Measurements from ENCODE around the gene ADA.
A peak's percentile ranks its signal among the peaks of the same experiment; 100 is the strongest.

ADA gene

DNA sequence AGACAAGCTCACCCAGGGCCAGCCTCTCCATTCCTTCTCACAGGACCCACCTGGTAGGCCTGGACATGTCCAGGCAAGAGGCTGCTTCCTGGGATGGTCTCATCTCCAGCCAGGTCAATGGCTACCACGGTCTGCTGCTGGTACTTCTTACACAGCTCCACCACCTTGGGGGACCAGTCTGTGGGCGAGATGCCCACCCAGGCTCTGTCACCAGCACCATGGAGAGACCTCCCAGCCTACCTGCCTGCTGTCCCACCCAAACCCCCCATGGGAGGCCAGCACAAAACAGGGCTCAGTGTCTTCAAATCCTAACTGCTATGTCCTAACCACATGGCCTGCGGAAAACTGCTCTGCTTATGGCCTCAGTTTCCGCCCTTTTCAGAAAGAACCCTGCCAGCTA, 27.3 kb downstream of the ADA start:
- DNase-seq (ENCODE audit: low read depth in 2 of 2): no peak

DNA sequence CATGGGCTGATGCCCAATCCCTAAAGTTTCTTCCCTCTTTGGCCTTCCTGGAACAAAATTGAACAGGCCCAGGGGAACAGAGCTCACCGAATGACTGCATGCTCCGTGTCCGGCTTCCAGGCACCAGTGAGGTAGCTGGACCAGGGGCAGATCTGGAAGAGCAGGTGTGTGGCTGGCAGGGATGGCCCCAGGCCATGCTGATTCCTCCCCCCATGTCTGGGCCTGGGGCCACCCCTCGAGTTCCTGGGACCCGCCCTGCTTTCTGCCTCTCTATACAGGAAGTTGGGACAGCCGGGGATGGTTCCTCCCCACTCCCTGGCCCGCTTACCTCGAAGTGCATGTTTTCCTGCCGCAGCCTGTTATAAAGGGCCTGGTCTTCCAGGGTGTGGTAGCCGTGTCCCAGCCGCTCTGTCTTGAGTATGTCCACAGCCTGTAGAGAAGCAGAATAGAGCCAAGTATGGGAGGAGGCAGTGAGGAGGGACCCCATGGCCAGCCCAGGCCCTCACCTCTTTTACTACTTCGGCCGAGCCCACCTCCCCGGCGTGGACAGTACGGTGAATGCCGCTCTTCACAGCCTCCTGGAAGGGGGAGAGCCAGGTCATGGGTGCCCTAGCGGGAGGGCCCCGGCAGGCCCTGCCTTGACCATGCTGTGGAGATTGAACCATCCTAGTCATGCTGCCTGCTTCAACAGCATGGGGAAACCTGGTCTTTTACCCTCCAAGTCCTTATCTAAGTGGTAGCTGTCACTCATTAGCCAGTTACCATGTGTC, 28.8 kb downstream of the ADA start:
- DNase-seq (ENCODE audit: low read depth in 2 of 2): no peak

DNA sequence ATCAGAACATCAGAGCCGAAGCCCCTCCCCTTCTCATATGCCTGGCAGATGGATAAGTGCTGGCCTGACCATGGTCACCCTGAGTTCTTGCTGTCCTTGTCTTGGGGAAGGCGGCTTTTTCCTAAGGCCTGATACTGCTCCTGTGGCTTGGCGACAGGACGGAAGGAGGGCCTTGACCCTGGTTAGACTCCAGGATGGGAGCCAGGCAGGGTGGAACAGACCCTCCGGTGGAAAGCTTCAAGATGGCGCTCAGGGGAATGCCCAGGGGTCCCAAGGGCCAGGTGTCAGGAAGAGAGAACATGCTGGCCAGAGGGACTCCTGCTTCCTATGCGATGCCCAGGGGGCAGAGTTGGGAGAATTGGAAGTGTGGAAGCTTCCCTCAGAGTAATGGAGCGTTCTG, 29.6 kb downstream of the ADA start:
- no peak for DNase-seq (ENCODE audit: low read depth in 2 of 2)

DNA sequence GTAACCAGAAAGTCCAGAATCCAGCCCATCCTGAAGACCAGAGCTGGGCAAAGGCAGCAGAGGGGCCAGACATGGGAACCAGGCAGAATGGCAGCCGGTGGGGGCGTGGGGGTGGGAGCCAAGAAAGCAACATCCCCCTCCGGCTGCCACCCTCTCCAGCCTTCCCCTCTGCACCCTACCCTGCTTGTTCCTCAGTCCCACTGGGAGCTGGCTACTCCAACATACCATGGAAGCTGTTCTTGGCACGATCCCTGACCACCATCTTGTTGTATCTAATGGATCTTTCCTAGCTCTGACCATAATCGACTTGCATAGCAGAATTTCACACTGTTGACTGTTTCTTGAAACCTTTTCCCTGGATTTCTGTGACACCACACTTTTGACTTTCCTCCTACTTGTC, 30.2 kb downstream of the ADA start:
- DNase-seq (ENCODE audit: low read depth in 2 of 2): no peak

DNA sequence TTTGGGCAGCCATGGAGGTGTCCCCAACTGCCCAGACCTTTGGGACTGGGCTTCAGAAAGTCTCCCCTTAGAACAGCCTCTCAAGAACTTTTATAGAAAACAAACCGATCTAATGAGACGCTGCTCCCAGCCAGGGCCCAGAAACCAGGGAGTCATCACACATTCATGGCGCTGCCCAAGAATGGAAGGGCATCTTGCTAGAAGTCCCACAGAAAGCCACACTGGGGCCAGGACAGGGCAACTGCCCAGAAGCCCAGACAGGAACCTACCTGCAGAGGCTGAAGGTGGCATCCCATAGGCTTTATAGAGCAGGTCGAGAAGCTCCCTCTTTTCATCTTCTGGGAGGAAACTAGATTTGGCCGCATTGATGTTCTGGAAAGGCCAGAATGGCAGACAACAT, 31.5 kb downstream of the ADA start:
- no peak for DNase-seq (ENCODE audit: low read depth in 2 of 2)

DNA sequence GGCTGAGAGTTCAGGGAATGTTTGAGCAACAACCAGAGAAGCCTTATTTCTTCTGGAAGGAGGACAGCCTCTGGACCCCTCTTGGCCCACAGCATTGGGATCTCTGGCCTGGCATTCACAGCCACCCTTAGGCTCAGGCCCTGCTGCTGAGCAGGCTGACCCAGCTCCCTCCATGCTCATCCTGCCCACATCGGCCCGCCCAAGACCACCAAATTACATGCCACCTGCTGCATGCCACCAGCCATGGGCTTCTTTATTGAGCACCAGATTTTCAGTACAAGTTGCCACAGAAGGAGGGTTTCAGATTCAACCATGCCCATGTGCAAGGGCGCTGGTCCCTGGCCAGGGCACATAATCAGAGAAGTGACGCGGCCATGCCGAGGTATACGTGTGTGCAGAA, 32.2 kb downstream of the ADA start:
- DNase-seq (ENCODE audit: low read depth in 2 of 2): no peak

DNA sequence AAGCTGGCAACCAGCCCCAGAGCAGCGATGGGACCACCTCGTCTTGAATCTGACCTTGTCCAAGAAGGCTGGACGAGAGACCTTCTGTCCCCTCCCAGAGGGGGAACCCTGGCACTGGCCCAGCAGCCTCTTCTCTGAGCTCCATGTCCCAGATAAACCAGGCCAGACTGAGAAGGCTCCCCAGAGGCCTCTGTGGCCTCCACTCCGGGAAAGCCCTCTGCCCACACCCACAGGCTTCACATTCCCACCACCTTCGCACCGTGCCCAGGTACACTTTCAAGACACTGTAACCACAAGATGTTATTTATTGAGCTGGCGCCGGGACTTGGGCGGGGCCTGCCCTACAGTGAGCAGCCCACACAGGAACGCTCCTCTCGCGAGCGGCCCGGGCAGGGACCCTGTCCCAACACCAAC, 33.2 kb downstream of the ADA start:
- DNase-seq (ENCODE audit: low read depth in 2 of 2): no peak

DNA sequence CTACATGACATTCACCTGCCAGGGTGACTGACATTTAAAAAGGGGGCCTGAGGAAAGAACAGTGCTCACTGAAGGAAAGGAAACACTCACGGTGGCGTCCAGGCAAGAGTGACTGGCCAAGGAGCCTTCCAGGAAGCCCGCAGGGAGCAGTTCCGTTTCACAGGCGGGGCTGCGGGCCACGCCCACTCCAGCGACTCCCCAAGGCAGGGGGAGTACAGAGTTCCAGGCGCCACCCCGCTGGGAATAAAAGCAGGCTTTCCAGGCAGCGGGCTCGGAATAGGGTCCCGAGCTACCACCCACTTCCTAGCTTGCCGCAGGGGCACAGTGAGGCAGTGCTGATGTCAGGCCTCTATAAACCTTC, 34.9 kb downstream of the ADA start:
- DNase-seq (ENCODE audit: low read depth in 2 of 2): no peak

DNA sequence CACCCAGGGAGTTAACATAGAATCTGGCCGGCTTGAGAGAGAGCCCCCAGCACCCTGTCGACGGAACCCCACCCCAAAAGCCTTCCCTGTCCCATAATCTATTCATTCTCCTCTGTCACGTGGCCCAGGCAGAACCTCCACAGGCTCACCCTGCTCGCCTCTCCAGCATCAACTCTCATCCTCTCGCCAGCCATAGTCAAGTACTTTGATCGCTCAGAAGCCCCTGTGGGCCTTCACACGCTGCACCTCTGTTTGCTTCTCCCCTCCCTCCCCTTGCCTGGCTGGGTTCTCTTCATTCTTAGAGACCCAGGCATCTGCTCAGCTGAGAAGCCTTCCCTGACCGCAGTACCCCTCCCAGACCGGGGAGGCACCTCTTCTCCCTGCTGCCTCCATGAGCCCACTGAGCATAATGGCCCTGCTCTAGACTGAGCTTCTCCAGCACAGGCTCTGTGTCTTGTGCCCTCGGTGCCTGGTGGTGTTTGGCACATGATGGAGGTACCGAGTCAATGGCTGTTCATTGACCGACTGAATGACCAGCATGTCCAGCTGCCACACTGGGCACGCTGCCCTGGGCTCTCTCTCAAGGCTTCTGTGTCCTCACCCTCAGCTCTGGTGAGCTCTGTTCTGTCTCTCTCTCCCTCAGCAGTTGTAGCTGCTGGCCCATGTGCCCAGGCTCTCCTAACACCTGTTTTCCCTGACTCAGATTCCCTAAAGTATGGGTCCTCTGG, 35.5 kb downstream of the ADA start:
- no peak for DNase-seq (ENCODE audit: low read depth in 2 of 2)

DNA sequence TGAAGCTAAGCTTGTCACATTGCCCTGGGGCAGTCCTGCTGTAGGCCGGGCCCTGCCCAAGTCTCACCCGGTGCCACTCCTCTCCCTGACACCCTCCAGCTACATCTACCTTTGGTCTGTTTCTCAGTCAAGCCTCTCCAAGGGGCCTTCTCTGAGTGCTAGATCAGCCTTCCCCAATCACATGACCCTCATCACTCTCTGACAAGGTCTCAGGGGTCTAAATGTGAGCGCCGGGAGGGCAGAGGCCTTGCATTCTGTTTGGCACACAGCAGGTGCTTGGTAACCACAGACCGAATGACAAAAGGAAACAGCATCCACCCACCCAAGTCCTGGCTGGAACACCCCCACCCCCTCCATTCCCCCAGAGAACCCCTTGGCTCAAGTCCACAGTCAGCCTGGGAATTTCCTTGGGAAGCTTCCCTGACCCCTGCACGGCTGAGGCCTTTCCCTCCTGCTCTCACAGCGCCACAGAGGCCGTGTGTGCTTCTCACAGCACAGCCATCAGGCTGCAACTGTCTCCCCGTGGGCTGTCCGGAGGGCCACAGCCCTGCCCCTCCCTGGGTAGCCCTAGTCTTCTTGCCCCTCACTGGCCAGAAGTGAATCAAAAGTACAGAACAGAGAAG, 36.2 kb downstream of the ADA start:
- DNase-seq (ENCODE audit: low read depth in 2 of 2): no peak

DNA sequence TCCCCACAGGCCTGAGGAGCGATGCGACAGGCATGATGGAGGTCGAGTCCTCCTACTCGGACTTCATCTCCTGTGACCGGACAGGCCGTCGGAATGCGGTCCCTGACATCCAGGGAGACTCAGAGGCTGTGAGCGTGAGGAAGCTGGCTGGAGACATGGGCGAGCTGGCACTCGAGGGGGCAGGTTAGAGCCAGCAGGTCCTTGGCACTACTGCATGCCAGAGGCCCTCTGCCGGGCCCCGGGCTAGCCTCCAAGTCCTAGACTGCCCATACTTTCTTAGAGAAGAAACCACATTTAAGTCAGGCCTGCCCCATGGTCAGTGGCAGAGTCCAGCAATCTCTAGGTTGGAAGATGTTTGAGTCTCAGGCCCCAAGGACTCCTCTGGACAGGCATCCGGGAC, 37.0 kb downstream of the ADA start:
- no peak for DNase-seq (ENCODE audit: low read depth in 2 of 2)

DNA sequence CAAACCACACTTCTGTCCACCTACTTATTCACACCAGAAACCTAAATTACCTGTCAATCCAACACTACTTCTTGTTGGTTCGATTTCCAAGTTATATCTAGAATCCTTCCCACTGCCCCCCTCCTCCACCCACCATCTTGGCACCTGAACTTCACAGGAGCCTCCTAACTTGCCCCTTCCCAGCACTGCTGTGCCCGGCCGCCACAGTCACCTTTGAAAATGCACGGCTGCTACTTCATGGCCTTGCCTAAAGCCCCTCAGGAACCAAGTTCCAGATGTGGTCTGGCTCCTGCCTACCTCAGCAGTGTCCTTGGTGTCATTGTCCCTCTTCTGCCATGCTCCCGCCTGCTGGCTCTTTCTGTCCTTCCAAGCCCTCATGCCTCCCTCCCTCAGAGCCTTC, 37.9 kb downstream of the ADA start:
- DNase-seq (ENCODE audit: low read depth in 2 of 2): no peak

DNA sequence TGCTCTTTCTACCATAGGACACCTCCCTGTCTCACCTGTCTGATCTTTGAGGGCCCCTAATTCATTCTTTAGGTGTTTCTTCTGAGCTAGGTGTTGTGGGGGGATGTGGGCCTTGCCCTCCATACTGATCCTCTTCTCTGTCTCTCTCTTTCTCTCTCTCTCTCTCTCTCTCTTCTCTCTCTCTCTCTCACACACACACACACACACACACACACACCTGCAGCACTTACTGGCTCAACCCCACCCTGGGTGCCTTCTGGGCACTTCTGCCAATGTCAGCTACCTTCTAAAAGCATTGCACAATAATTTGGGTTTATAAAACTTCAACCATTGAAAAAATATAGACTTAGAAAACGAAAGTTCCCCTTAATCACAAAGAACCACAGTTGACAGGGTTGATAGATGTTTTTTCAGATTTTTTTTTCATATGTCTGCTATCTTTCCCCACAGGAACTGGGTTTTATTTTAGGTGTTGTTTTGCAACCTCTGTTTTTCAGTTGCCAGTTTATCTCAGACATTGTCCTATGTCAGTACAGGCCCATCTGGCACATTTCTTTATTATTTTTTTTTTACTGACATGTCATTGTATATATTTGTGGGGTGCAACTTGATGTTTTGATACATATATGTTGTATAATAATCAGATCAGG, 41.1 kb downstream of the ADA start:
- no peak for DNase-seq (ENCODE audit: low read depth in 2 of 2)

DNA sequence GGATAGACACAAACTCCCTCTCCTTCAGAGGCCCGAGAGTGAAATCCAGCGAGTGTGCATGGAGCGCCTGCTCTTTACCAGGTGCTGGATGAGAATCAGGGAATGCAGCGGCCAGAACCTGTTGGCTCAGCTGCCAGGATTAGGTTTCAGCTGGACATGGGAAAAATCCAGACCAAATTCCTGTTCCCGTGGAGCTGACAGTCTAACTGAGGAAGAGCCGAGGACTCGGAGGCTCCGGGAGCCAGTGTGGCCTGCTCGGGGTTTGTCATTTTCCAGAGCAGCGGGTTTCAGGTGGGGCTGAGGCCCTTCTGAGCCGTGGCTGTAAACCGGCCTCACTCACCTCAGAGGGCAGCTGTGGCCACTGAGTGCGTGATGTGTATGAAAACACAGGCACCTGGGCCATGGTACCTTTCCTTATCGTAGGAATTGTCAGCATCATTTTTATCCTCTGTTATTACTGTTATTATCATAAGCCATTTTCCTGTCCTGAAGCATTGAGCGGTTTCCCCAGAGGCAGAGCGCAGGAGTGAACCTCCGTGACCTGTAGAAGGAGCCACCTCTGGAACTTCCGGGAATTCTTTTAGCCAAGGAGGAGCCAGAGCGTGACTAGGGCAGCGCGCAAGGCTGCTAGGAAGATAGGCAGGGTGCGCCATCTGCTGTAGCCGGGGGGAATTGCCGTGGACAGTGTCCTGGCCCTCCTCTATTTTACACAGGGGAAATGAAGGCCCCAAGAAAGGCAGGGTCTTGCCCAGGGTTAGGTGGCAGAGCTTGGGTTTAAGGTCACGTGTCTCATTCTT, 41.8 kb downstream of the ADA start:
- peak; percentile 46 to 58 for DNase-seq (ENCODE audit: low read depth in 2 of 2)

DNA sequence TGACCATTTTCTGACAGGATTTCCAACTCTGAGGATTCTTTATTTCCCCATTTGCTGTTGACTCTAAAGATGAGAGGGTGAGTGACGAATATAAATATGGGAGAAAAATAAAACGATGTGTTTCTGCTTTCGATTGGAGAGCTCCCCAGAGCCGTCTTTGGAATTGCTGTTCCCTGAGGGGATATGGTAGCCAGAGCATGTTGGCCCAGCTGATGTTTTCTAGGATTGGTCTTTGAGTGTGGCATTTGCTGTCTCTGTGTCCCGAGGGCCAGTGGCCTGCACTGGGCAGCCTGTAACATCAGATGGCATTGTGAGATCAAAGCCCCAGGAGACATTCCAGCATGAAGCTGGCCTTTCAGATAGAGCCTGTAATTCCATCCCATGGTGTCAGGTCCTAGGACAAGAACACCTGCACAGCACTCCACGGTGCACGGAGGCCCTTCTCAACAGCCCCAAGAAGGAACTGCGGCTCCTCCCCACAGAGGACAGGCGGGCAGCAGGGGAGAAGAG, 42.4 kb downstream of the ADA start:
- no peak for DNase-seq (ENCODE audit: low read depth in 2 of 2)

DNA sequence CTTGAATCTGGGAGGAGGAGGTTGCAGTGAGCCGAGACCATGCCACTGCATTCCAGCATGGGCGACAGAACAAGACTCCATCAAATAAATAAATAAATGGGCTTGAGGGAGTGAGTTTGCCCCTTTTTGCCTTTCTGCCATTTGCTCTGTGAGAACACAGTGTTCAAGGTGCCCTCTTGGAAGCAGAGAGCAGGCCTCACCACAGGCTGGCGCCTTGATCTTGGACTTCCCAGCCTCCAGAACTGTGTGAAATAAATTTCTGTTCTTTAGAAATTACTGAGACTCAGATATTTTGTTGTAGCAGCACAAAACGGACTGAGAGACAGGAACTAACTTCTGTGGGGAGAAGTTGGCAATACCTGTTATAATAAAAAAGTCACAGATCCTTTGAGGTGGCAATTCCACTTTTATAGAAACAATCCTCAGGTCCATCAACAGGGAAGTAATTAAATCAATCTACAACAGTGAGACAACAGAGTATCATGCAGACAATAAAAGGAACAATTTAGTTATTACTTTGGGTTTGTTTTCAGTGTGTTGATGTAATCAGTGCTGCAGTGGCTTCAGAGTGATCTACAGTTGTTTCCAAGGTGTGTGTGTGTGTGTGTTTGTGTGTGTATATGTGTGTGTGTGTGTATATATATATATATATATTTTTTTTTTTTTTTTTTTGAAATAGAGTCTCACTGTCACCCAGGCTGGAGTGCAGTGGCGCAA, 44.6 kb downstream of the ADA start:
- DNase-seq (ENCODE audit: low read depth in 2 of 2): no peak

DNA sequence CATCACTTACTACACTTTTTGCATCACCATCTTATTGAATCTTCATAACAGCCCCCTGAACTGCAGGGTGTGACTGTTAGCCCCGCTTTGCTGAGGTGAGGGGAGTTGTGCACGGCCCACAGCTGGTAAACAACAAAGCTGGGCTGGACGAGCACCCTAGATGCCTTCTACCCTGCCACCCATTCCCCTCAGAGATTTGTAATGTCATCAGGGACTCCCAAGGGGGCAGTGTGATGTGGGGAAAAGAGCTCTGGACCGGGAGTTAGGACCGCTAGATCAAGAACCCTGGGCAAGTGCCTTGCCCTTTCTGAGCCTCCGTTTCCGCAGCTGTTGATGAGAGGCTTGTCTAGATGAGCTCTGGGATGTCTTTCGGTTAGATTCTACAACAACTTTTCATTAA, 48.2 kb downstream of the ADA start:
- no peak for DNase-seq (ENCODE audit: low read depth in 2 of 2)

DNA sequence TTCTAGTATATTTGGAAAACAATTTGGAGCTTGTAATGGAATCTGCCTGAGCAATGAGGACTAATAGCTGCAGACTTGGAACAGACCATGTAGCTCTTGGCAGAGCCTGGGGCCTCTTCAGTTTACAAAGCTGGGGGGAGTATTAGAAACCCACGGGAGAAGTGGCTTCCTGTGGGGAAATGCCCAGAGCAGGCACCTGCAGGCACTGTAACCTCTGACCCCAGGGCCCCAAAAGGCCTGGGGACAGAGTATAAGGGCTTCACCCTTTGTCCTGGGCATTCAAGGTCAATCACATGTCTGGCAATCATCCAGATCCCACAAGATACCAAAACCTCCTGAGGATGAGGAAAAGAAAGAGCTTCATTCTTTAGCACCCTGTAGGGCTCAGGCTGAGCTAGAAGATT, 49.7 kb downstream of the ADA start:
- DNase-seq (ENCODE audit: low read depth in 2 of 2): no peak

DNA sequence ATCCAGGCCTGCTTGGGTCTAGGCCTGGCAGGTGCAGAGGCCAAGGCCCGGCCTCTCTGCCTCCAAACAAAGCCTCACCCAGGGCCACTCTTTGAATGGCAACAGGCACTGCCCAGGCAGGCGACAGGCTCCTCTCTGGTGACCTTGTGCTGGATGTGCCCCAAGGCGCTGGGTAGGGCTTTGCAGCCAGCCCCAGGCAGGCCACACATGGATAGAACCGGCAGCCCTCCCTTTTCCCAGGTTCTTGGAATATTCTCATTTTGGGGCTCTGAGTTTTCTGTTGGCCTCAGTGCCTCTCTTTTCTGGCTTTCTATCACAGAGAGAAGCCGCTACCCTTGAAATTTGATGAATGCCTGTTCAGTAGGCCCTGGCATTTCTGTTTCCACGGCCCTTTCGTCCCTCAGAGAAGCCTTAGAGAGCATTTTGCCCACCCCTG, 50.2 kb downstream of the ADA start:
- DNase-seq (ENCODE audit: low read depth in 2 of 2): no peak

DNA sequence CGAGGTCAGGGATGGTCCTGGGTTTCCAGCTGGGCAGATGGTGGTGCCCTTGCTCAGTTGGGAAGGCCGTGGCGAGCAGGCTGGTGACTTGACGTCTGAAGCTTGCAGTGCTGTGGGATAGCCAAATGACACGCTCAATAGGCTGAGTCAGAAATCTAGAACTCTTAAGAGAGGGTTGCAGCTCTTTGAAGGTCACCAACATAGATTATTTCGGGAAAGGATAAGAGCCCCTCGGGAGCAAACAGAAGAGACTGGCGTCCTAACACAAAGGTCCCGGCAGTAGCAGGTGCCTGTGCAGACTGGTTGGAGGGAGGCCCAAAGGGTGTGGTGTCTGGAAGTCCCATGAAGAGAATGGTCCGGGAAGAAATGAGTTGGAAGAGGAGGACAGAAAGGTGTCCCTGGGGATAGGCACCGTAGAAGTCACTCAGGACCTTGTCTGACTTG, 50.7 kb downstream of the ADA start:
- DNase-seq (ENCODE audit: low read depth in 2 of 2): no peak

DNA sequence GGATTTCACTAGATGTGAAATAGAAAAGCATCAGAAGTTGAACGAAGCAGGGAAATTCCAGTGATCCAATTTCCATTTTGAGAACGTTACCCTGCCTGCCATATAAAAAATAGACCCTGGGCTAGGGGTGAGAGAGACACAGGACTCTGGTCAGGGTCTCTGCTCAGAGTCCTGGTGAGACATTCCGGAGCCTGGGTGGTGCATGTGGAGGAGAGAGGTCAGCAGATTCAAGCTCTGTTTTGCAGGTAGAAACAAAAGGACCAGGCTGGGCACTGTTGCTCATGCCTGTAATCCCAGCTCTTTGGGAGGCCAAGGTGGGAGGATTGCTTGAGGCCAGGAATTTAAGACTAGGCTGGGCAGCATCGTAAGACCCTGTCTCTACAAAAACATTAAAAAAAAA, 51.2 kb downstream of the ADA start:
- DNase-seq (ENCODE audit: low read depth in 2 of 2): no peak

Measured in stimulated activated CD8-positive, alpha-beta memory T cell treated with anti-CD3 and anti-CD28 coated beads, Interleukin-15, amount 100 ng/mL, for 48 hours (primary cell).